ACC112 (cell line): Measurements from ENCODE around the gene DESI2.
A peak's percentile ranks its signal among the peaks of the same experiment; 100 is the strongest.

Experiments
- H2AFZ ChIP-seq: fragments of 200-600 bp; sonication (generic); one replicate; pipeline ENCODE4 v1.6.0; 2017; ENCODE audit warnings: antibody characterized with exemption, low read length; ENCODE audit not compliant: unreplicated experiment
- H3K27ac ChIP-seq: fragments of 200-600 bp; sonication (generic); 2 replicates; pipeline ENCODE4 v1.5.1; 2014; ENCODE audit warnings: low read depth, mild to moderate bottlenecking, antibody characterized with exemption, low read length, moderate library complexity
- H3K27me3 ChIP-seq: fragments of 200-600 bp; sonication (generic); 2 replicates; pipeline ENCODE4 v1.6.1; 2014; ENCODE audit warnings: mild to moderate bottlenecking, antibody characterized with exemption, low read length, moderate library complexity, mixed read lengths; ENCODE audit not compliant: insufficient read depth
- H3K36me3 ChIP-seq: fragments of 200-600 bp; sonication (generic); 2 replicates; pipeline ENCODE4 v1.6.1; 2016; ENCODE audit warnings: mild to moderate bottlenecking, antibody characterized with exemption, low read length, moderate library complexity, mixed read lengths; ENCODE audit not compliant: insufficient read depth
- H3K4me1 ChIP-seq: fragments of 200-600 bp; sonication (generic); one replicate; pipeline ENCODE4 v1.6.1; 2016; ENCODE audit warnings: low read length, mixed read lengths; ENCODE audit not compliant: insufficient read depth, unreplicated experiment, control insufficient read depth
- H3K4me3 ChIP-seq: fragments of 200-600 bp; sonication (generic); 2 replicates; pipeline ENCODE4 v1.5.1; 2014; ENCODE audit warnings: mild to moderate bottlenecking, low read depth, low read length
- H3K79me2 ChIP-seq: fragments of 200-600 bp; sonication (generic); one replicate; pipeline ENCODE4 v1.6.0; 2016; ENCODE audit warnings: low read length; ENCODE audit not compliant: control insufficient read depth, unreplicated experiment, insufficient read depth

DESI2 gene

DNA sequence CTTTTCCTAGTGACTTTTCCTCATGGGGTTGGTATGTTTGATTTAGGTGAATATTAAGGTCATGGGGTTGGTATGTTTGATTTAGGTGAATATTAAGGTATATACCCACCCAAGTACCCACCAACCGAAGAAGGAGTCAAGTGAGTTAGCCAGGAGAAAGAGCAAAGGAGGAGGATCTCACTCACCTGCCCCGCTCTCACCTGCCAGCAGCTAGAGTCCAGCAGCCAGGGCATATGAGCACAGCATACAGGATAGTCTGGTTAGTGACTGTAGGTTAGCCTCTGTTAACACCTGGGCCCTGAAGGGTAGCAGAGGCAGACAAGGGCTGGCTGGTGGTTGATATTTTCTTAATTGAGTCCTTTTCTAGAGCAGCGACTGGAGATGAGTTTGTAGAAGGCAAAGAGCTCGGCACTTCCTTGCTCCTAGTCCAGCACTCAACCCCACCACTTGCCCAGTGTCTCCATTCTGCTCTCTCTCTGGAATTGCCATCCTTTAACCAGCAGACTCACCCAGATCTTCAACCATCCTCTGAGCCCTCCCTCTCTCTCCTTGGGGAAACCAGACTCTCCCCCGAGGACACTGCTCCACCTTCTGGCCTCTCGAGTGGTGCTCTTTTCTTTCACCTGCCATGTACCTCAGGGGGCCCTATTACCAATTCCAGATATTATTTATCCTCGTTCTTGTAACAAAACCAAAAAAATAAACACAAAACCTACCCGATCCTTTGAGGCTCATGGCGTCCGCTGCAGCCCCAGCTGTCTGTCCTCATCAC is 16.3 kb upstream of the DESI2 start:
- no peak overlapping the region for H3K4me3 ChIP-seq
- peaks cover 27% of the 10 kb centered on the region for H3K27me3 ChIP-seq
- H3K36me3 ChIP-seq: no peaks in the 10 kb centered on the region
- H2AFZ ChIP-seq: no peak overlapping the region
- H3K27ac ChIP-seq: no peak overlapping the region
- no peaks in the 10 kb centered on the region for H3K4me1 ChIP-seq
- H3K79me2 ChIP-seq: no peaks in the 10 kb centered on the region

DNA sequence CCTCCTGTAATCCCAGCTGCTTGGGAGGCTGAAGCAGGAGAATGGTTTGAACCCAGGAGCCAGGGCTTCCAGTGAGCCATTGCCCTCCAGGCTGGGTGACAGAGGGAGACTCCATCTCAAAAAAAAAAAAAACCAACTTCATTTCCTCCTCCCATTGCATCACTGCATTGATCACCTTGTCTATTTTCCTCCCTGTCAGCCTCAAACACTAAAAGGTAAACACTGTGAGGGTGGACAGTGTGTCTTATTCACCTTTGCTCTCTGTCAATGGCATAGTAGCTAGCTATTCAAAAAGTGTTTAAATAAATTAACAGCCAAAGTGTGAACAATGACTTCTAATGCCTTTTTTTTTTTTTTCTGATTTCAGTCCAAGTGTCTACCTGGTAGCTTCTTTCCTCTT is 13.4 kb upstream of the DESI2 start:
- Histone ChIP-seq H3K27ac (no peak overlapping the region), H2AFZ (no peak overlapping the region), H3K36me3 (no peaks in the 10 kb centered on the region), H3K27me3 (peaks cover 52% of the 10 kb centered on the region), H3K4me3 (no peak overlapping the region), H3K79me2 (no peaks in the 10 kb centered on the region), H3K4me1 (no peaks in the 10 kb centered on the region)

DNA sequence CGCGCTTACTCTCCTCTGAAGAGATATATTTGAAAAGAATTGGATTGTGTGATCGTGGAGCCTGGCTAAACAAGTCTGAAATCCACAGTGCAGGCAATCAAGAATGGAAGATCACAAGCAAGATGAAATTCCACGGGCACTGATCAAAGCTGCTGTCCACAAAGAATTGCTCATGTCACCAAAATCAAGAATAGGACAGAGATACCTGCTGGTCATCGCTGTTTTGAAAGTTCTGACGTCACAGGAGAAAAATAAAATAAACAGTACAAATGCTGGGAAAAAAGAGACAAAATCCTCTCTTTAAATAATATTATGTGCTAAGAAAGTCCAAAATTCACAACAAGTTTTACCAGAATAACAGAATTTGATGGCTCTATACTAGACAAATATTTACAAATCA is 12.0 kb upstream of the DESI2 start:
- H3K36me3 ChIP-seq: no peaks in the 10 kb centered on the region
- H3K4me3 ChIP-seq: no peak overlapping the region
- peaks cover 55% of the 10 kb centered on the region for H3K27me3 ChIP-seq
- no peaks in the 10 kb centered on the region for H3K4me1 ChIP-seq
- H2AFZ ChIP-seq: no peak overlapping the region
- H3K27ac ChIP-seq: no peak overlapping the region
- no peaks in the 10 kb centered on the region for H3K79me2 ChIP-seq

- H3K27me3 ChIP-seq: peaks cover 55% of the 10 kb centered on the region
- H2AFZ ChIP-seq: no peak overlapping the region
- no peak overlapping the region for H3K27ac ChIP-seq
- no peaks in the 10 kb centered on the region for H3K4me1 ChIP-seq
- no peak overlapping the region for H3K4me3 ChIP-seq
- H3K79me2 ChIP-seq: no peaks in the 10 kb centered on the region
- no peaks in the 10 kb centered on the region for H3K36me3 ChIP-seq
These were observed 10.4 kb upstream of the DESI2 start for GRCh38 chr1:244642526-244642925.

- H3K4me1 ChIP-seq: no peaks in the 10 kb centered on the region
- H2AFZ ChIP-seq: no peak overlapping the region
- H3K36me3 ChIP-seq: no peaks in the 10 kb centered on the region
- H3K79me2 ChIP-seq: no peaks in the 10 kb centered on the region
- peaks cover 52% of the 10 kb centered on the region for H3K27me3 ChIP-seq
- H3K4me3 ChIP-seq: no peak overlapping the region
- H3K27ac ChIP-seq: no peak overlapping the region
These were observed 9.9 kb upstream of the DESI2 start for GRCh38 chr1:244642988-244643387.

- H3K27ac ChIP-seq: no peak overlapping the region
- H3K4me1 ChIP-seq: no peaks in the 10 kb centered on the region
- no peaks in the 10 kb centered on the region for H3K36me3 ChIP-seq
- H3K79me2 ChIP-seq: no peaks in the 10 kb centered on the region
- no peak overlapping the region for H3K4me3 ChIP-seq
- H2AFZ ChIP-seq: no peak overlapping the region
- peaks cover 37% of the 10 kb centered on the region for H3K27me3 ChIP-seq
These were observed 7.5 kb upstream of the DESI2 start for GRCh38 chr1:244645414-244645813.

DNA sequence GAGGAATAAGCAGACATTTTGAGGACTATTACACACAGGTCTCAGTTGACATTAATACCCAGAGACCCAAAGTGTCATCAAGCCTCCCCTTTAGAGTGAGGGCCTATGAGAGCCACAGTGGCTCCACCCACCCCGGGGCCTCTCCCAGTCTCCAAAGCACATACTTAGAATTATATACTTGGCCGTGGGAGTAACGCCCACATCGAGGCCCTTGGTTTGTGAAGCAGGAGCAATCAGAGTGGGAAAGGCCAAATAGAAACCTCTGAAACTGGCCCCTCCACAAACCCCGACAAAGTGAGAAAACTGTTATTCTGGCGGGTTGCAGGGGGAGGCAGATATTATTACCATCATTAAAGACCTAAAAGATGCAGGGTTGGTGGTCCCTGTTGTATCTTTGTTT is 7.0 kb upstream of the DESI2 start:
- Histone ChIP-seq H3K79me2 (no peaks in the 10 kb centered on the region), H2AFZ (no peak overlapping the region), H3K4me1 (no peaks in the 10 kb centered on the region), H3K36me3 (no peaks in the 10 kb centered on the region), H3K27me3 (peaks cover 33% of the 10 kb centered on the region), H3K4me3 (no peak overlapping the region), H3K27ac (no peak overlapping the region)

GRCh38 chr1:244647819-244648218 is 5.1 kb upstream of the DESI2 start:
- Histone ChIP-seq H3K27ac (no peak overlapping the region), H2AFZ (no peak overlapping the region), H3K36me3 (no peaks in the 10 kb centered on the region), H3K4me1 (no peaks in the 10 kb centered on the region), H3K79me2 (no peaks in the 10 kb centered on the region), H3K27me3 (peaks cover 16% of the 10 kb centered on the region), H3K4me3 (no peak overlapping the region)

DNA sequence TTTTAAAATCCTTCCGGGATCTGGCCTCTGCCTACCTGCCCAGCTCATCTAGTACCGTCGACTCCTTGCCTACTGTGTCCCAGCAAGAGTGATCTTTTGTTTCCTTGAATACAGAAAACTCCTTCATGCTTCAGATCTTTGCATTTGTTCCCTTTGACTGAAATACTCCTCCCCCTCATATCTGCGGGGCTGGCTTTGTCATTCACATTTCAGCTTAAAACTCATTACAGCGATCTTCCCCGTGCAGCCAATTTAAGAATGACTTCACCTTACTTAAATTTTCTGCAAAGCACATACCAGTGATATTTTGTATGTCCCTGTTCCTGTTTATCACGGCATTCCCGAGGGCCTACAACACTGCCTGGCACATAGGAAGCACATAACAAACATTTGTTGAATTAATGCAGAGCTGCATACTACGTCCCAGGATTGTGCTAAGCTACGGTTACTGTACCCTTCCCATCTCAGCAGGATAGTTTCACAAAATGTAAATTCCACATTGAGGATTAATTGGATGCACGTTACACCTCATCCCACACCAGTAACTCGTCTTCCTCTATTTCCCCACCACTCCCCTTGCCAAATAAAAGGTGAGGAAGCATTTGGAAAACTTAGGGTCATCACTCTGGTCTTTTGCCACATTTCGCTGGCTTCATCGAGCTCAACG is 837 bp upstream of the DESI2 start:
- Histone ChIP-seq H3K4me3 (peak overlapping the region; percentile 89), H3K4me1 (peaks cover 19% of the 10 kb centered on the region), H3K27me3 (no peaks in the 10 kb centered on the region), H3K36me3 (peaks cover 5% of the 10 kb centered on the region; the same call in 1 of the 2 replicates), H2AFZ (peak overlapping the region; percentile 99), H3K79me2 (peaks cover 38% of the 10 kb centered on the region), H3K27ac (peak overlapping the region; percentile 29; the same call in 1 of the 2 replicates)

GRCh38 chr1:244653439-244654107 is 647 bp downstream of the DESI2 start:
- H3K4me3 ChIP-seq: peak overlapping the region; percentile 98
- peak overlapping the region; percentile 89 for H2AFZ ChIP-seq
- H3K27ac ChIP-seq: peak overlapping the region; percentile 76
- H3K79me2 ChIP-seq: peaks cover 53% of the 10 kb centered on the region
- no peaks in the 10 kb centered on the region for H3K27me3 ChIP-seq
- peaks cover 14% of the 10 kb centered on the region; the same call in 1 of the 2 replicates for H3K36me3 ChIP-seq
- peaks cover 19% of the 10 kb centered on the region for H3K4me1 ChIP-seq
